GM12875 (cell line): ENCODE measurements around the gene SDR9C7.
"Not testable (repeated sequence)": the region's sequence is repeated elsewhere in the genome, so short reads cannot be mapped to it uniquely, and the experiment has no call there.

Source experiments
- H3K4me3 ChIP-seq: one replicate; pipeline ENCODE4 v1.5.1; 2011; ENCODE audit warnings: low read depth, low read length, control low read depth
- CTCF ChIP-seq: IDR thresholded peaks from 2 replicates; pipeline ENCODE4 v1.5.1; 2011; ENCODE audit warnings: low read depth, mild to moderate bottlenecking, control low read depth, inconsistent platforms, low read length, moderate library complexity, borderline replicate concordance; ENCODE audit not compliant: insufficient read depth

Gene SDR9C7

GRCh38 chr12:56943878-56944277, 9.7 kb upstream of the SDR9C7 start:
- H3K4me3 ChIP-seq, result no peak overlapping the region

GRCh38 chr12:56943374-56943773, 9.2 kb upstream of the SDR9C7 start:
- H3K4me3 ChIP-seq, result not testable (repeated sequence)

More at GRCh38 chr12:56943878-56944277, 9.7 kb upstream of the SDR9C7 start:
- no peak for TF ChIP-seq CTCF

- no peak for TF ChIP-seq CTCF
- H3K4me3 ChIP-seq, result no peak overlapping the region
These were observed 7.2 kb upstream of the SDR9C7 start for GRCh38 chr12:56941299-56942017.

- H3K4me3 ChIP-seq, result not testable (repeated sequence)
These were observed 6.7 kb upstream of the SDR9C7 start for GRCh38 chr12:56940942-56941298.

GRCh38 chr12:56935752-56936151, 1.5 kb upstream of the SDR9C7 start:
- no peak overlapping the region for H3K4me3 ChIP-seq
- TF ChIP-seq CTCF, result no peak

GRCh38 chr12:56935157-56935556, 949 bp upstream of the SDR9C7 start:
- no peak overlapping the region for H3K4me3 ChIP-seq
- TF ChIP-seq CTCF, result no peak

GRCh38 chr12:56932867-56933266, 1.3 kb downstream of the SDR9C7 start:
- TF ChIP-seq CTCF, result no peak
- H3K4me3 ChIP-seq, result no peak overlapping the region

- TF ChIP-seq CTCF, result no peak
- no peak overlapping the region for H3K4me3 ChIP-seq
These were observed 2.1 kb downstream of the SDR9C7 start for GRCh38 chr12:56932146-56932545.
